Activated T-cell treated with anti-CD3 and anti-CD28 coated beads, Interleukin-2, amount 50 U/mL, for 24 hours (primary cell): ENCODE data around the gene CBX1.
"Not testable (repeated sequence)": the region's sequence is repeated elsewhere in the genome, so short reads cannot be mapped to it uniquely, and the experiment has no call there.

Experiments used
- DNase-seq: peaks from one replicate; pipeline ENCODE4 v3.0.0-alpha.2; 2020
- H3K27ac Mint-ChIP-seq: 2 replicates; pipeline ENCODE4 v1.8.0; 2020; ENCODE audit warnings: mild to moderate bottlenecking, mixed read lengths
- H3K27me3 Mint-ChIP-seq: 2 replicates; pipeline ENCODE4 v1.8.0; 2020; ENCODE audit warnings: mixed read lengths
- H3K36me3 Mint-ChIP-seq: 2 replicates; pipeline ENCODE4 v1.8.0; 2020; ENCODE audit warnings: low read depth, mixed read lengths
- H3K4me1 Mint-ChIP-seq: 2 replicates; pipeline ENCODE4 v1.8.0; 2020; ENCODE audit warnings: low read depth, mixed read lengths
- H3K4me3 Mint-ChIP-seq: 2 replicates; pipeline ENCODE4 v1.8.0; 2020; ENCODE audit warnings: mild to moderate bottlenecking, moderate library complexity, mixed read lengths
- H3K9me3 Mint-ChIP-seq: 2 replicates; pipeline ENCODE4 v1.8.0; 2020; ENCODE audit warnings: mixed read lengths

The CBX1 gene

DNA sequence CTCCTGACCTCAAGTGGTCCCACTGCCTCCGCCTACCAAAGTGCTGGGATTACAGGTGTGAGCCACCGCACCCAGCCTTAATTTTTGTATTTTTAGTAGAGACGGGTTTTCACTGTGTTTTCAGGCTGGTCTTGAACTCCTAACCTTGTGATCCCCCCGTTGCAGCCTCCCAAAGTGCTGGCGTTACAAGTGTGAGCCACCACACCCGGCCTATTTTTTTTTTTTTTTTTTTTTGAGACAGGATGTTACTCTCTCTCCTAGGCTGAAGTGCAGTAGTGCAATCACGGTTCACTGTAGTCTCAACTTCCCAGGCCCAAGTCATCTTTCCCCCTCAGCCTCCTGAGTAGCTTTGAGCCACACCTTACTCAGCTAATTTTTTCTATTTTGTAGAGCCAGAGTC lies 3.2 kb upstream of the CBX1 start:
- H3K4me3 Mint-ChIP-seq, result no peak overlapping the region
- no peak overlapping the region for H3K27ac Mint-ChIP-seq
- H3K4me1 Mint-ChIP-seq, result peaks cover 51% of the 10 kb centered on the region
- H3K36me3 Mint-ChIP-seq, result peaks cover 18% of the 10 kb centered on the region
- peaks cover 8% of the 10 kb centered on the region for H3K9me3 Mint-ChIP-seq
- no peaks in the 10 kb centered on the region for H3K27me3 Mint-ChIP-seq
- no peak for DNase-seq

DNA sequence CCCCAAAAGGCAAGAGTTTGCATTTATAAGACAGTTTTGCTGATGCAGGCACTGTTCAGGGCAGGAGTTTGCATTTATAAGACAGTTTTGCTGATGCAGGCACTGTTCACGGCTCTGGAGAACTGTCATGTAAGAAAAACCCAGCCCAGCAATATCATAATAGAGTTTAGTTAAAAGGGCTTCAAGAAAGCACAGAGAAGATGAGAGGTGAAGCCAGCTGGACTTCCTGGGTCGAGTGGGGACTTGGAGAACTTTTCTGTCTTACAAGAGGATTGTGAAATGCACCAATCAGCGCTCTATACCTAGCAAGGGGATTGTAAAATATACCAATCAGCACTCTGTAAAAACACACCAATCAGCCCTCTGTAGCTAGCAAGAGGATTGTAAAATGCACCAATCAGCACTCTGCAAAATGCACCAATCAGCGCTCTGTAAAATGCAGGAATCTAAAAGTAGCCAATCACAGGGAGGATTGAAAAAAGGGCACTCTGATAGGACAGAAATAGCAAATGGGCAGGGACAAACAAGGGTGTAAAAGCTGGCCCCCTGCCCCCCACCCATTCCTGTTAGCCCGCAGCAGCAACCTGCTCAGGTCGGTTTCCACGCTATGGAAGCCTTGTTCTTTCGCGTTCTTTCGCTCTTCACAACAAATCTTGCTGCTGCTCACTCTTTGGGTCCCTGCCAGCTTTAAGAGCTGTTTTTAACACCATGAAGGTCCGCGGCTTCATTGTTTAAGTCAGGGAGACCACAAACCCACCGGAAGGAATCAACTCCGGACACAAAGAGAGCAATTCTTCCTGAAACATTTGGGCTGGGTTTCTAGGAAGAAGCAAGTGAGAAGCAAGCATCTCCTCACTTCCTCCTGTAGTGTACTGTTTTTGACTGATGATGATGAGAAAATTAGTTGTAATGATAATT lies 1.8 kb upstream of the CBX1 start:
- Mint-ChIP-seq H3K27ac (no peak overlapping the region), H3K27me3 (no peaks in the 10 kb centered on the region), H3K4me3 (no peak overlapping the region), H3K36me3 (peaks cover 20% of the 10 kb centered on the region), H3K4me1 (peaks cover 50% of the 10 kb centered on the region), H3K9me3 (peaks cover 8% of the 10 kb centered on the region)
- no peak for DNase-seq

DNA sequence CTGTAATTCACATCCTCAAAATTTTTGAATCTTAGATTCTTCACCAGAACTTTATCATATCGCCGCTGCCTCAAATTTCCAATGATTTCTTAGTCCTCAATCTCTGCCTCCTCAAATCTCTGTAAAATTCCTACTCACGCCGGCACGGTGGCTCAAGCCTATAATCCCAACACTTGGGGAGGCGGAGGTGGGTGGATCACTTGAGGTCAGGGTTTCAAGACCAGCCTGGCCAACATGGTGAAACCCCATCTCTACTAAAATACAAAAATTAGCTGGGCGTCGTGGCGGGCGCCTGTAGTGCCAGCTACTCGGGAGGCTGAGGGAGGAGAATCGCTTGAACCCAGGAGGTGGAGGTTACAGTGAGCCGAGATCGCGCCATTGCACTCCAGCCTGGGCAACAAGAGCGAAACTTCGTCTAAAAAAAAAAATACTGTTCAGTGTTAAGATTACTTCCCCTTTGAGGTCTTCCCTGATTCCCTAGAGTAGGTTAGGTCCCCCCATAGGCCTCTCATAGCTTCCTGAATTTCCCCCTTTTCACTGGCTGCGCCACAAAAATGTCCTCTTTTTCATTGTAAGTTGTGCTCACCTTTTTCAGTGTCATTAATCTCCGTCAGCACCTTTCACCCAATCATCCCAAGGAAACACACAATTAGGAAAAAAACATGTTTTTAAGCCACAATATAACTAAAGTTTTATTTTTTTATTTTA lies 919 bp upstream of the CBX1 start:
- H3K36me3 Mint-ChIP-seq, result peaks cover 13% of the 10 kb centered on the region
- H3K27me3 Mint-ChIP-seq, result no peaks in the 10 kb centered on the region
- H3K4me1 Mint-ChIP-seq, result peaks cover 52% of the 10 kb centered on the region
- DNase-seq, result no peak
- H3K4me3 Mint-ChIP-seq, result peak overlapping the region; percentile 99
- peaks cover 8% of the 10 kb centered on the region for H3K9me3 Mint-ChIP-seq
- peak overlapping the region; percentile 80 for H3K27ac Mint-ChIP-seq

DNA sequence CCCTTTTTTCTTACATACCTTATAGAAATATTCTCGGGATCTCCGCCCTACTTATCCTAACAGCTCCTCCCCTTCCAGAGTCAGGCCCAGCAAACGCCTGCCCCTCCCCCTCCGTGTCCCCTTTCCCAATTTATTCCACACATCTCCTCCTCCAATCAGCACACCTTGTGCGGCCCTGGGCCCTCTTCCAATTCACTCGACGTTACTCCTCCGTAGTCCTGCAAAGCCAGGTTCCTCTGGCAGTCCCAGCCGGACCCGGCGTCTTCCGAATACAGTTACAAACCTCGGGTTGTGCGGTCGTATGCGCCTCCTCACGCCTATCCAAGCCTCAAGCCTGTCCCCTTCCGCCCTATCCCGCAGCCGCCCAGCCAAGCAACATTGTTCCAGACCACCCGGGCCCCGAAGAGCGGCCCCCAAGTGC lies 677 bp downstream of the CBX1 start:
- Mint-ChIP-seq H3K36me3 (peaks cover 17% of the 10 kb centered on the region), H3K27ac (peak overlapping the region; percentile 94), H3K9me3 (peaks cover 8% of the 10 kb centered on the region), H3K4me1 (peaks cover 54% of the 10 kb centered on the region), H3K27me3 (no peaks in the 10 kb centered on the region), H3K4me3 (peak overlapping the region; percentile 99)
- DNase-seq, result no peak

DNA sequence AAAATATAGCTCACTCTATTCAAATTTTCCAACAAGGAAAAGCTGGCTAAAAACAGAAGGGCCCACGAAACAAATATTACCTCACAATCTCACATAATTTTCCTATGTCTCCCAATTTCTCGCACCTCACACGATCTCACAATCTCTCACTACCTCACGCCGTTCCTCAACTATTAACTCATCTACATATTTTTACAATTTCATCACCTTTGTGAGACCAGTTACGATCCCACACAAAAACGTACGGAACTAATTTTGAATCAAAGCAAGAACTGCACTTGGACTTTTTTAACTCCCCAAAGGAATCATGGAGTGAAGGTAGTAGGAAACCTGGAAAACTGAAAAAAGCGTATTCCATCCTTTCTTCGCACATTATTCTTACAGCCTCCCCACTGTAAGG lies 1.1 kb downstream of the CBX1 start:
- peaks cover 8% of the 10 kb centered on the region for H3K9me3 Mint-ChIP-seq
- H3K27me3 Mint-ChIP-seq, result no peaks in the 10 kb centered on the region
- peaks cover 19% of the 10 kb centered on the region for H3K36me3 Mint-ChIP-seq
- DNase-seq, result no peak
- peak overlapping the region; percentile 94 for H3K27ac Mint-ChIP-seq
- H3K4me1 Mint-ChIP-seq, result peaks cover 56% of the 10 kb centered on the region
- H3K4me3 Mint-ChIP-seq, result peak overlapping the region; percentile 99

DNA sequence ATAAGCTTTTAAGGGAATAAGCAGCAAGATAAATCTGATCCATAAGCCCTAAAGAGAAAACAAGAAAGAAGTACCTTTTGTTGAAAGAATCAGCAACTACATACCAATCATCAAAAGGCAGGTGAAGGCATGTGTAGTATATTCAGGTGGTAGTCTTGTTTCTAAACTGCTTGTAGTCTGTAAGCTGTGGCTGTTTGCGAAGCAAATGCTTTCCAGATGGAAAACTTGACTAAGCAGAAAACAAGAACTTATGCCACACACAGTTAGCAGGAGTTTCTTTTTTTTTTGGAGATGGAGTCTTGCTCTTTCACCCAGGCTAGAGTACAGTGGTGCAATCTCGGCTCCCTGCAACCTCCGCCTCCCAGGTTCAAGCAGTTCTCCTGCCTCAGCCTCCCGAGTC lies 5.7 kb downstream of the CBX1 start:
- Mint-ChIP-seq H3K27ac (no peak overlapping the region), H3K4me3 (no peak overlapping the region), H3K9me3 (no peaks in the 10 kb centered on the region), H3K27me3 (no peaks in the 10 kb centered on the region), H3K36me3 (peaks cover 35% of the 10 kb centered on the region), H3K4me1 (peaks cover 43% of the 10 kb centered on the region)
- no peak for DNase-seq

DNA sequence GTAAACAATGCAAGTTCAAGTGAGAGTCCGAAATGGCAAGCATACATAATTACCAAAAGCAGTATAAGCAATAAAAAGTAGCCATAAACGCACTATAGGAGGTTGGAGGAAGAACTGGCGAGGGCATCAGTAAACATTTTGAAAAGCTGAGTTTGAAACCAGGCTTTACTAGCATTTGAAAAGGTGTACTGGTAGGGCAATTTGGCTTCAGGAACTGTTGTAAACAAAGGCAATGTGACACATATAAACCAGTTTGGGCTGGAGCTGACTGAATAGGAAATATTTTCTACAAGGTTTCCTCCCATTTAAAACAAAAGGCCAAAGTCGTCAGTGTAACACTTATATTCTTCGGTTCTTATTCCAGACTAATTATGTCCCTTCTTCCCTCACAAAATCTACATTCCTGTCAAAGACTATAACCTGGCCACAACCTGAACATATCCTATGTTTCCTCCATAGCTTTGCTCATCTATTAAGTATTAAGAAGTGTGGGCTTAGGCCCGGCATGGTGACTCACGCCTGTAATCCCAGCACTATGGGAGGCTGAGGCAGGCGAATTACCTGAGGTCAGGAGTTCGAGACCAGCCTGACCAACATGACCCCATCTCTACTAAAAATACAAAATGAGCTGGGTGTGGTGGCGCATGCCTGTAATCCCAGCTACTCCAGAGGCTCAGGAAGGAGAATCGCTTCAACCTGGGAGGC lies 7.8 kb downstream of the CBX1 start:
- no peaks in the 10 kb centered on the region for H3K27me3 Mint-ChIP-seq
- peaks cover 30% of the 10 kb centered on the region for H3K4me1 Mint-ChIP-seq
- no peak overlapping the region for H3K4me3 Mint-ChIP-seq
- H3K9me3 Mint-ChIP-seq, result no peaks in the 10 kb centered on the region
- H3K36me3 Mint-ChIP-seq, result peaks cover 35% of the 10 kb centered on the region
- H3K27ac Mint-ChIP-seq, result peak overlapping the region; percentile 31
- DNase-seq, result no peak

DNA sequence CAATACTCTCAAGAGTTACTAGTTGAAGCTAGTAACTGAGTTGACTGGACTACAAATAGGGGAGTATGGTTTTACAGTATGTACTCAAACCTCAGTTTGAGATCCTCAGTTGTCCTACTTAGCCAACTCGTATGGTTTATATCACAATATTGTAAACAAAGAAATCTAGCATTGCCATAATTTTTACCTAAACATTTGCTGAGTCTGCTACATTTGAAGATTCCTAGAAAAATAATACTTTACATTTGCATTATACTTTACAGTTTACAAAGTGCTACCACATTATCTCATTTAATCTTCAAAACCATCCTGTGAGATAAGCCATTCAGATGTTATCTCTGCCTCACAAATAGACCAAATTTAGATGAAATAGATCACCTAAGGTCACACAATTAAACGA lies 16.3 kb downstream of the CBX1 start:
- H3K27me3 Mint-ChIP-seq, result no peaks in the 10 kb centered on the region
- DNase-seq, result no peak
- H3K27ac Mint-ChIP-seq, result no peak overlapping the region
- no peaks in the 10 kb centered on the region for H3K9me3 Mint-ChIP-seq
- H3K36me3 Mint-ChIP-seq, result peaks cover 11% of the 10 kb centered on the region
- H3K4me3 Mint-ChIP-seq, result no peak overlapping the region
- peaks cover 17% of the 10 kb centered on the region for H3K4me1 Mint-ChIP-seq

DNA sequence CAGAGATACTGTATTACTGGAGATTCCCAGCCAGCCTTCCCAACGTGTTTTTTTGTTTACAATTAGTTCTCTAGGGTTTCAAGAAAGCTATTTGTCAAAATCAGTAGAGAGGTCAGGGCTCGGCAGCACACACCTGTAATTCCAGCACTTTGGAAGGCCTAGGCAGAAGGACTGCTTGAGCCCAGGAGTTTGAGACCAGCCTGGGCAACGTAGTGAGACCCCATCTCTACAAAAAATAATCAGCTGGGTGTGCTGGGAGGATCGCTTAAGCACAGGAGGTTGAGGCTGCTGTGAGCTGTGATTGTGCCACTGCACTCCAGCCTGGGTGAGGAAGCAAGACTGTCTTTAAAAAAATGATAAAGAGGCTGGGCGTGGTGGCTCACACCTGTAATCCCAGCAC lies 19.4 kb downstream of the CBX1 start:
- peaks cover 8% of the 10 kb centered on the region for H3K36me3 Mint-ChIP-seq

DNA sequence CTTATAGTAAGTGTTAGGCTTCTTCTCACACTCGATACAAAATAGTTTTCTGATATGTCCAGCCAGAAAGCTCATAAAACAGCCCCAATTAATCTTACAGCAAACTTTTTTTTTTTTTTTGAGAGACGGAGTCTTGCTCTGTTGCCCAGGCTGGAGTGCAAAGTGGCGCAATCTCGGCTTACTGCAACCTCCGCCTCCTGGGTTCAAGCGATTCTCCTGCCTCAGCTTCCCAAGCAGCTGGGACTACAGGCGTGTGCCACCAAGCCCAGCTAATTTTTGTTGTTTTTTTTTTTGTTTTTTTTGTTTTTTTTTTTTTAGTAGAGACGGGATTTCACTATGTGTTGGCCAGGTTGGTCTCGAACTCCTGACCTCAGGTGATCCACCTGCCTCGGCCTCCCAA lies 24.1 kb downstream of the CBX1 start:
- not testable (repeated sequence) for H3K4me3 Mint-ChIP-seq, H3K27ac Mint-ChIP-seq, H3K9me3 Mint-ChIP-seq, H3K4me1 Mint-ChIP-seq, H3K27me3 Mint-ChIP-seq, DNase-seq
- H3K36me3 Mint-ChIP-seq, result peaks cover 52% of the 10 kb centered on the region

More for the DNA sequence above, 19.4 kb downstream of the CBX1 start:
- peaks cover 13% of the 10 kb centered on the region for H3K4me1 Mint-ChIP-seq
- no peak overlapping the region for H3K27ac Mint-ChIP-seq
- no peaks in the 10 kb centered on the region for H3K27me3 Mint-ChIP-seq
- no peak for DNase-seq
- H3K4me3 Mint-ChIP-seq, result no peak overlapping the region
- no peaks in the 10 kb centered on the region for H3K9me3 Mint-ChIP-seq

DNA sequence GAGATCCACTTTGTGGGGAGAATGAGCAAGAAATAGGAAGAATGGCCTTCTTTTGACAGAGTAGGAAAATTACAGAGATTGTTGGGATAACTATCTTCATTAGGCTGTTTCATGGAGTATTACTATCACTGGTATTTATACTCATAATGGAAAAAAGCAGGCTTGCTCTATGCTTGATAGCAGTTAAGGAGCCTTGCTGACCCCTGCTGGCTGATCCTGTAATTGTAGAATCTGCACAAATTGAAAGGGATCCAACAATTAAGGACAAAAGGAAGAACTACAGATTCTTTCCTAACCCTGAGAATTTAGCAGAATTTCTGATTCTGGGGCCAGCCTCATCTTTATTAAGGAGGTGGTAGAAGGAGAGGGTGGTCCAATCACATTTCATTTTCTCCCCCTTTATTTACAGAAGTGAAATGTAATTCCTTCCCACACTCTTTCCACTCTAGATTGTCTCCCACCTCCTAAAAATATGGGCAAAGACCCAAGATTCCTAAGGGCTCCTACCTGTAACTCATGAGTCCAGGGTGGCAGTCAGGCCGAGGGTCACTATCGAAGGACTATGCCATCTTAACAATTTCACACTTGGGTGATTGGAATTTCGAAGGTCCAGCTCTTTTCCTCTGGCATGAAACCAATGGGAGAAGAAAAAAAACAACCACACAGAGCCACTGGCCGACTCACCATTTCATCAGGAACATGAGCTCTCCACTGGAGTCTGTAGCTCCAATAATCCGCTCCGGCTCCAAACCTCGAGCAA lies 26.8 kb downstream of the CBX1 start:
- Mint-ChIP-seq H3K36me3 (peaks cover 74% of the 10 kb centered on the region), H3K4me3 (no peak overlapping the region), H3K4me1 (no peaks in the 10 kb centered on the region), H3K9me3 (no peaks in the 10 kb centered on the region), H3K27me3 (no peaks in the 10 kb centered on the region), H3K27ac (no peak overlapping the region)
- DNase-seq, result peak; percentile 64

DNA sequence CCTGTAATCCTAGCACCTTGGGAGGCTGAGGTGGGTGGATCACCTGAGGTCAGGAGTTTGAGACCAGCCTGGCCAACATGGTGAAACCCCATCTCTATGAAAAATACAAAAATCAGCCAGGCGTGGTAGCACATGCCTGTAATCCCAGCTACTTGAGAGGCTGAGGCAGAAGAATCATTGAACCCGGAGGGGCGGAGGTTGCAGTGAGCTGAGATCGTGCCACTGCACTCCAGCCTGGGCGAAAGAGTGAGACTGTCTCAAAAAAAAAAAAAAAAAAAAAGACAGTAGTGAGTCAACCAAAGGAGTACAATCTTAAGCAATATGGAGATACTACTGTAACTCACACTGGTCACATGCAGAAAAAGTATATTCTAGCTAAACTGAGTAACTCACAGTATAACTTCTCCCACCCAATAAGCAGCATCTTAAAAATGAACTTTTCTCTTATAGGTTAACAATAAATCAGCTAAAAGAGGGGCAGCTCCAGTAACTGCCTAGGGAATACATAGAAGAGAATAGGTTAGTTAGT lies 27.6 kb downstream of the CBX1 start:
- H3K4me1 Mint-ChIP-seq, H3K27ac Mint-ChIP-seq: not testable (repeated sequence)

DNA sequence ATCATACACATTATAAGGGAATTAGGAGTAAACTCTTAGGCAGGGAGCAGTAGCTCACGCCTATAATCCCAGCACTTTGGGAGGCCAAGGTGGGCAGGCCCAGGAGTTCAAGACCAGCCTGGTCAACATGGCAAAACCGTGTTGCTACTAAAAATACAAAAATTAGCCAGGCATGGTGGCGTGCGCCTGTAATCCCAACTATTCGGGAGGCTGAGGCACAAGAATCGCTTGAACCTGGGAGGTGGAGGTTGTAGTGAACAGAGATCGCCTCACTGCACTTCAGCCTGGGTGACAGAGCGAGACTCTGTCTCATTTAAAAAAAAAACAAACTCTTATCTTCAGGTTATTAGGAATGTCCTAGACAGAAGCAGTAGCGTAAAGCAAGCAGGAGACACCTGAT lies 28.5 kb downstream of the CBX1 start:
- not testable (repeated sequence) for H3K4me1 Mint-ChIP-seq, H3K27ac Mint-ChIP-seq, H3K9me3 Mint-ChIP-seq, DNase-seq, H3K27me3 Mint-ChIP-seq, H3K4me3 Mint-ChIP-seq
- H3K36me3 Mint-ChIP-seq, result peaks cover 89% of the 10 kb centered on the region

More for the DNA sequence above, 27.6 kb downstream of the CBX1 start:
- not testable (repeated sequence) for H3K4me3 Mint-ChIP-seq, H3K27me3 Mint-ChIP-seq, DNase-seq, H3K9me3 Mint-ChIP-seq
- peaks cover 81% of the 10 kb centered on the region for H3K36me3 Mint-ChIP-seq

DNA sequence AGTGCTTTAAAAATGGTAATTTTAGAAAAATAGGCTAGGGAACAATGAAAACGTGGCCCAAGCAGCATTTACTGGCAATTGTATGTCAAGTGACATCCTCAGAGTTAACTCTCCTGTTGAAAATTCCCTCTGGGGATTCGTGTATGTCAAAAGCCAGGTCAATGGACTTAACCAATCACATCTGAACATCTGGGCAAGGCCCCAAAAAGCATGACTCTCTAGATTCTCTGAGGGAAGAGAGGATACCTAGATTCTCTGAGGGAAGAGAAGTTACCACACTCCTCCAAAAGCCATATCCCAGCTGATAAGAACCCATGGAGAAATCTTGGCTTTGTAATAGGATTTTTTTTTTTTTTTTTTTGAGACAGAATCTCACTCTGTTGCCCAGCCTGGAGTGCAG lies 29.6 kb downstream of the CBX1 start:
- no peak for DNase-seq
- Mint-ChIP-seq H3K27ac (no peak overlapping the region), H3K4me1 (no peaks in the 10 kb centered on the region), H3K9me3 (no peaks in the 10 kb centered on the region), H3K27me3 (no peaks in the 10 kb centered on the region), H3K36me3 (peaks cover 92% of the 10 kb centered on the region), H3K4me3 (no peak overlapping the region)
